Right atrium auricular region (tissue), 2 donors: ENCODE measurements around the gene RCL1. TPM values are rescaled to one million over a fixed set of nuclear protein-coding genes. Genes with fewer than 3 reads are reported as not detected.

ENCODE experiments used
- DNase-seq: peaks from one replicate; pipeline ENCODE4 v3.0.0-alpha.2; 2019; ENCODE audit warnings: low spot score
- H3K27ac ChIP-seq, 2 donors: fragments of 200-600 bp; sonication (generic); 1 replicate in 1 of 2; 2 replicates in 1 of 2; pipeline ENCODE4 v1.5.1; 2016 to 2019
- H3K27me3 ChIP-seq, 2 donors: fragments of 200-600 bp; sonication (generic); one replicate each; pipeline versions ENCODE4 v1.5.1 to v1.6.0; 2017 to 2019
- H3K36me3 ChIP-seq: fragments of 200-600 bp; sonication (generic); one replicate; pipeline ENCODE4 v1.5.1; 2016
- H3K4me1 ChIP-seq, 2 donors: fragments of 200-600 bp; sonication (generic); one replicate each; pipeline versions ENCODE4 v1.5.1 to v1.6.0; 2017 to 2019
- H3K4me3 ChIP-seq, 2 donors: fragments of 200-600 bp; sonication (generic); 1 replicate in 1 of 2; 2 replicates in 1 of 2; pipeline ENCODE4 v1.5.1; 2017 to 2019; ENCODE audit warnings: mild to moderate bottlenecking in 1 of 2, moderate library complexity in 1 of 2
- H3K9me3 ChIP-seq, 2 donors: fragments of 200-600 bp; sonication (generic); one replicate each; pipeline ENCODE4 v1.5.1; 2019
- CTCF ChIP-seq, 2 donors: fragments of 200-600 bp; sonication (generic); IDR thresholded peaks; one replicate each; pipeline ENCODE4 v1.5.1; 2019; ENCODE audit warnings: antibody characterized with exemption in 2 of 2
- total RNA-seq, 2 donors: library from RNA; depleted of rRNA; stranded (reverse); fragments of >200 nt; gene quantifications; one replicate each; pipeline ENCODE4 v1.1.0, GENCODE V29; 2016

Gene RCL1
- total RNA-seq, 2 donors from 2014 or later, result 7.2 to 8.6 TPM

- peaks cover 23% of the 10 kb centered on the region for H3K36me3 ChIP-seq
- no peak overlapping the region for H3K4me3 ChIP-seq
- TF ChIP-seq CTCF (IDR thresholded peaks at IDR 0.05), result no peak
- no peaks in the 10 kb centered on the region for H3K27me3 ChIP-seq
- DNase-seq, result no peak
- no peaks in the 10 kb centered on the region for H3K9me3 ChIP-seq
- H3K27ac ChIP-seq, result no peak overlapping the region
- H3K4me1 ChIP-seq, result no peaks in the 10 kb centered on the region
Measured at GRCh38 chr9:4837261-4838188, 44.8 kb downstream of the RCL1 start.

GRCh38 chr9:4838189-4838546 lies 45.4 kb downstream of the RCL1 start:
- no peak for DNase-seq
- Histone ChIP-seq H3K4me3 (no peak overlapping the region), H3K4me1 (no peaks in the 10 kb centered on the region), H3K27me3 (no peaks in the 10 kb centered on the region), H3K9me3 (no peaks in the 10 kb centered on the region), H3K27ac (no peak overlapping the region), H3K36me3 (peaks cover 19% of the 10 kb centered on the region)
- TF ChIP-seq CTCF (IDR thresholded peaks at IDR 0.05), result no peak

- no peak overlapping the region for H3K27ac ChIP-seq
- no peaks in the 10 kb centered on the region for H3K27me3 ChIP-seq
- no peak for TF ChIP-seq CTCF (IDR thresholded peaks at IDR 0.05)
- peaks cover 10% of the 10 kb centered on the region for H3K36me3 ChIP-seq
- no peaks in the 10 kb centered on the region for H3K4me1 ChIP-seq
- H3K9me3 ChIP-seq, result no peaks in the 10 kb centered on the region
- no peak for DNase-seq
- no peak overlapping the region for H3K4me3 ChIP-seq
Measured at GRCh38 chr9:4839470-4839912, 46.7 kb downstream of the RCL1 start.

GRCh38 chr9:4840018-4840417 lies 47.3 kb downstream of the RCL1 start:
- H3K27ac ChIP-seq, result no peak overlapping the region
- no peaks in the 10 kb centered on the region for H3K27me3 ChIP-seq
- peaks cover 15% of the 10 kb centered on the region for H3K36me3 ChIP-seq
- no peak overlapping the region for H3K4me3 ChIP-seq
- TF ChIP-seq CTCF (IDR thresholded peaks at IDR 0.05), result no peak
- no peak for DNase-seq
- H3K9me3 ChIP-seq, result no peaks in the 10 kb centered on the region
- no peaks in the 10 kb centered on the region for H3K4me1 ChIP-seq

GRCh38 chr9:4842213-4842612 lies 49.5 kb downstream of the RCL1 start:
- no peak for TF ChIP-seq CTCF (IDR thresholded peaks at IDR 0.05)
- Histone ChIP-seq H3K4me3 (no peak overlapping the region), H3K9me3 (no peaks in the 10 kb centered on the region), H3K4me1 (no peaks in the 10 kb centered on the region), H3K27me3 (no peaks in the 10 kb centered on the region), H3K27ac (no peak overlapping the region), H3K36me3 (peaks cover 20% of the 10 kb centered on the region)
- no peak for DNase-seq
